B cell (primary cell): ENCODE data around the gene CBLN3.

Experiments
- EZH2 ChIP-seq: IDR thresholded peaks from 2 replicates; pipeline ENCODE4 v1.6.1; 2012; ENCODE audit warnings: borderline replicate concordance, low read depth, mild to moderate bottlenecking, moderate library complexity, low read length; ENCODE audit not compliant: insufficient read depth, poor library complexity, severe bottlenecking
- TF ChIP-seq, protein P1 (sequence below): fragments of 200-600 bp; IDR thresholded peaks from one replicate; pipeline ENCODE4 v1.8.0; 2022; ENCODE audit warnings: antibody characterized with exemption, mild to moderate bottlenecking

DNA sequence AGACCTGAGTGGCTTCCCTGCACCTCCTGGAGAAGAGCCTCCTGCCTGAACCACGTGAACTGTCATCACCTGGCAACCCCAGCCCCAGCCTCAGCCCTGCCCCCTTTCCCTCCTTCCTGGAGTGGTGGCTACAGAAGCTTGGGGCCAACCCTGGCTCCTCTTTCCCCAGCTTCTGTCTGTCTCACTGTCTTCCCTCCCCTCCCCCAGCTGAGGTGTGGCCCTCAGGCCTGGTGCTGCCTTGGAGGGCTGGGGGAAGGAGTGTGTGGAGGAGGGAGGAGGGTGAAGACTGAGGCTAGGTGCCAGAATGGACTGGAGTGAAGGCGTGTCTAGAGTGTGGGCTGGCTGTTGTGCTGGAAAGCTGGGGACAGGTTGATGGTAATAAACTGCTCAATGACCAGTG, 51.8 kb downstream of the CBLN3 start:
- TF ChIP-seq, protein P1, sequence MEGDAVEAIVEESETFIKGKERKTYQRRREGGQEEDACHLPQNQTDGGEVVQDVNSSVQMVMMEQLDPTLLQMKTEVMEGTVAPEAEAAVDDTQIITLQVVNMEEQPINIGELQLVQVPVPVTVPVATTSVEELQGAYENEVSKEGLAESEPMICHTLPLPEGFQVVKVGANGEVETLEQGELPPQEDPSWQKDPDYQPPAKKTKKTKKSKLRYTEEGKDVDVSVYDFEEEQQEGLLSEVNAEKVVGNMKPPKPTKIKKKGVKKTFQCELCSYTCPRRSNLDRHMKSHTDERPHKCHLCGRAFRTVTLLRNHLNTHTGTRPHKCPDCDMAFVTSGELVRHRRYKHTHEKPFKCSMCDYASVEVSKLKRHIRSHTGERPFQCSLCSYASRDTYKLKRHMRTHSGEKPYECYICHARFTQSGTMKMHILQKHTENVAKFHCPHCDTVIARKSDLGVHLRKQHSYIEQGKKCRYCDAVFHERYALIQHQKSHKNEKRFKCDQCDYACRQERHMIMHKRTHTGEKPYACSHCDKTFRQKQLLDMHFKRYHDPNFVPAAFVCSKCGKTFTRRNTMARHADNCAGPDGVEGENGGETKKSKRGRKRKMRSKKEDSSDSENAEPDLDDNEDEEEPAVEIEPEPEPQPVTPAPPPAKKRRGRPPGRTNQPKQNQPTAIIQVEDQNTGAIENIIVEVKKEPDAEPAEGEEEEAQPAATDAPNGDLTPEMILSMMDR: no peak
- TF ChIP-seq EZH2: no peak
